PC-9 (cell line): ENCODE data around the gene TGFBR1.

Experiments
- EZH2 ChIP-seq: fragments of 200-600 bp; sonication (generic); IDR thresholded peaks from 2 replicates; pipeline ENCODE4 v1.8.0; 2017; ENCODE audit warnings: antibody characterized with exemption, low read depth
- TF ChIP-seq, protein P1 (sequence below): fragments of 200-600 bp; sonication (generic); conservative IDR thresholded peaks from 2 replicates; pipeline ENCODE4 v1.6.1; 2017; ENCODE audit warnings: mixed run types, antibody characterized with exemption, mild to moderate bottlenecking, moderate library complexity

DNA sequence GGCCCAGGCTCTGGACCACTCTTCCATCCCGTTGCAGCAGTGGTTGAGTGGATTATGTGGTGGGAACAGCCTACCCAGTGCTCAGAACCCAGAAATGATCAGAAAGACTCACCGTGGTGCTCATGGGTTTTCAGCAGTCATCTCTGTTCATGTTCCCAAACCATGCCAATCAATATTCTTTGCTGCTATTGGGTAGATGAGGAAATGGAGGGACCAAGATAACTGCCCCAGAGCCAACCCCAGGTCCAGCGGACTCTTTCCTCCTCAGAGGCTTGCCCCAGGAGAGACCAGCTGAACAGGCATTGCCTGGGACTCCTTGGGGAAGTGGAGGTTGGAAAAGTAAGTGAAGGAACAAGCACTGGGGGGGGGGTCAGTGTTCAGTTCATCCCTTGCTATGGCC lies 78.7 kb downstream of the TGFBR1 start:
- TF ChIP-seq, protein P1, sequence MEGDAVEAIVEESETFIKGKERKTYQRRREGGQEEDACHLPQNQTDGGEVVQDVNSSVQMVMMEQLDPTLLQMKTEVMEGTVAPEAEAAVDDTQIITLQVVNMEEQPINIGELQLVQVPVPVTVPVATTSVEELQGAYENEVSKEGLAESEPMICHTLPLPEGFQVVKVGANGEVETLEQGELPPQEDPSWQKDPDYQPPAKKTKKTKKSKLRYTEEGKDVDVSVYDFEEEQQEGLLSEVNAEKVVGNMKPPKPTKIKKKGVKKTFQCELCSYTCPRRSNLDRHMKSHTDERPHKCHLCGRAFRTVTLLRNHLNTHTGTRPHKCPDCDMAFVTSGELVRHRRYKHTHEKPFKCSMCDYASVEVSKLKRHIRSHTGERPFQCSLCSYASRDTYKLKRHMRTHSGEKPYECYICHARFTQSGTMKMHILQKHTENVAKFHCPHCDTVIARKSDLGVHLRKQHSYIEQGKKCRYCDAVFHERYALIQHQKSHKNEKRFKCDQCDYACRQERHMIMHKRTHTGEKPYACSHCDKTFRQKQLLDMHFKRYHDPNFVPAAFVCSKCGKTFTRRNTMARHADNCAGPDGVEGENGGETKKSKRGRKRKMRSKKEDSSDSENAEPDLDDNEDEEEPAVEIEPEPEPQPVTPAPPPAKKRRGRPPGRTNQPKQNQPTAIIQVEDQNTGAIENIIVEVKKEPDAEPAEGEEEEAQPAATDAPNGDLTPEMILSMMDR, result no peak
- no peak for TF ChIP-seq EZH2
